HEK293T (cell line): Measurements from ENCODE around the gene ARL6IP6.
"Not testable (repeated sequence)": the region's sequence is repeated elsewhere in the genome, so short reads cannot be mapped to it uniquely, and the experiment has no call there.

ENCODE experiments used
- CTCF ChIA-PET: fragments of 350-600 bp; formaldehyde crosslinking; extraction: SDS; loops from one replicate; lab custom pipeline; 2021; ENCODE audit warnings: antibody characterized with exemption, inconsistent platforms; lab: Yijun Ruan, JAX
- POLR2A ChIA-PET: fragments of 350-600 bp; formaldehyde crosslinking; extraction: SDS; loops from one replicate; lab custom pipeline; 2020; ENCODE audit warnings: antibody characterized with exemption, inconsistent platforms; lab: Yijun Ruan, JAX
- DNase-seq: peaks from one replicate; pipeline ENCODE4 v3.0.0; 2012; ENCODE audit warnings: mixed read lengths; ENCODE audit errors: extremely low spot score
- ARNT ChIP-seq: fragments of 450-650 bp; IDR thresholded peaks from 2 replicates; pipeline ENCODE4 v1.6.1; 2017; ENCODE audit warnings: mild to moderate bottlenecking
- BHLHE40 ChIP-seq: fragments of 450-650 bp; IDR thresholded peaks from 2 replicates; pipeline ENCODE4 v1.6.1; 2016; ENCODE audit warnings: mild to moderate bottlenecking, moderate library complexity, borderline replicate concordance
- CTBP1 ChIP-seq: fragments of 450-650 bp; IDR thresholded peaks from 2 replicates; pipeline ENCODE4 v1.6.1; 2016; ENCODE audit warnings: borderline replicate concordance
- ELF4 ChIP-seq: fragments of 450-650 bp; IDR thresholded peaks from 2 replicates; pipeline ENCODE4 v1.6.1; 2017; ENCODE audit warnings: antibody characterized with exemption
- FOXA1 ChIP-seq: fragments of 450-650 bp; IDR thresholded peaks from 2 replicates; pipeline ENCODE4 v1.6.1; 2016; ENCODE audit warnings: mild to moderate bottlenecking
- FOXK2 ChIP-seq: fragments of 450-650 bp; IDR thresholded peaks from 2 replicates; pipeline ENCODE4 v1.6.1; 2016; ENCODE audit warnings: mild to moderate bottlenecking
- FOXM1 ChIP-seq: fragments of 450-650 bp; IDR thresholded peaks from 2 replicates; pipeline ENCODE4 v1.6.1; 2017; ENCODE audit warnings: mild to moderate bottlenecking, borderline replicate concordance
- HDGF ChIP-seq: fragments of 450-650 bp; IDR thresholded peaks from 2 replicates; pipeline ENCODE4 v1.6.1; 2017; ENCODE audit warnings: antibody characterized with exemption, borderline replicate concordance
- L3MBTL2 ChIP-seq: fragments of 450-650 bp; conservative IDR thresholded peaks from 2 replicates; pipeline ENCODE4 v1.6.1; 2016; ENCODE audit warnings: mild to moderate bottlenecking
- LEF1 ChIP-seq: fragments of 450-650 bp; IDR thresholded peaks from 2 replicates; pipeline ENCODE4 v1.6.1; 2017; ENCODE audit warnings: mild to moderate bottlenecking, borderline replicate concordance
- NFRKB ChIP-seq: fragments of 450-650 bp; IDR thresholded peaks from 2 replicates; pipeline ENCODE4 v1.6.1; 2016; ENCODE audit warnings: mild to moderate bottlenecking, moderate library complexity
- SP1 ChIP-seq: fragments of 450-650 bp; IDR thresholded peaks from 2 replicates; pipeline ENCODE4 v1.6.1; 2017
- SUZ12 ChIP-seq: fragments of 450-650 bp; IDR thresholded peaks from 2 replicates; pipeline ENCODE4 v1.6.1; 2016; ENCODE audit warnings: mild to moderate bottlenecking
- TARDBP ChIP-seq: fragments of 450-650 bp; IDR thresholded peaks from 2 replicates; pipeline ENCODE4 v1.6.1; 2016
- ZNF384 ChIP-seq: fragments of 450-650 bp; IDR thresholded peaks from 2 replicates; pipeline ENCODE4 v1.6.1; 2016
- TF ChIP-seq, protein P1 (sequence below): fragments of 450-650 bp; IDR thresholded peaks from 2 replicates; pipeline ENCODE4 v1.6.1; 2016

The ARL6IP6 gene

DNA sequence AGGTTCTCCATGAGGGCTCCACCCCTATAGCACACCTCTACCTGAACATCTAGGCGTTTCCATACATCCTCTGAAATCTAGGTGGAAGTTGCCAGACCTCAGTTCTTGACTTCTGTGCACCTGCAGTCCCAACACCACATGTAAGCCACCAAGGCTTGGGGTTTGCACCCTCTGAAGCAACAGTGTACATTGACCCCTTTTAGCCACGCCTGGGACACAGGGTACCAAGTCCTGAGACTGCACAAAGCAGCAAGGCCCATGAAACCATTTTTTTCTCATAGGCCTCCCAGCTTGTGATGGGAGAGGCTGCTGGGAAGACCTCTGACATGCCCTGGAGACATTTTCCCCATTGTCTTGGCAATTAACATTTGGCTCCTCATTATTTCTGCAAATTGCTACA lies 20.0 kb downstream of the ARL6IP6 start:
- POLR2A ChIA-PET, result no interaction called here
- CTCF ChIA-PET, result no interaction called here
- DNase-seq, result no peak
- TF ChIP-seq ZNF384, result no peak
- no peak for TF ChIP-seq FOXA1
- no peak for TF ChIP-seq ELF4
- TF ChIP-seq LEF1, result no peak

GRCh38 chr2:152739705-152740104 lies 21.3 kb downstream of the ARL6IP6 start:
- CTCF ChIA-PET, POLR2A ChIA-PET: not testable (repeated sequence)

GRCh38 chr2:152740743-152741328 lies 22.4 kb downstream of the ARL6IP6 start:
- DNase-seq, result peak; percentile 30
- POLR2A ChIA-PET, result no interaction called here
- no peak for TF ChIP-seq FOXM1
- CTCF ChIA-PET, result interaction anchor here (1.0 kb wide), 1 partner anchor 20 kb away, joined by 4 read pairs; no protein-coding TSS in a partner anchor

More at GRCh38 chr2:152739705-152740104, 21.3 kb downstream of the ARL6IP6 start:
- DNase-seq, result not testable (repeated sequence)

- POLR2A ChIA-PET, result interaction anchor here (1.6 kb wide), 1 partner anchor 26 kb away, joined by 5 read pairs; no protein-coding TSS in a partner anchor
- TF ChIP-seq L3MBTL2 (no peak), FOXK2 (no peak), SP1 (no peak), CTBP1 (no peak), TARDBP (no peak), NFRKB (no peak), HDGF (no peak), FOXA1 (no peak), FOXM1 (no peak), LEF1 (no peak), SUZ12 (no peak), BHLHE40 (no peak), ARNT (no peak), ELF4 (no peak), ZNF384 (no peak)
- TF ChIP-seq, protein P1, sequence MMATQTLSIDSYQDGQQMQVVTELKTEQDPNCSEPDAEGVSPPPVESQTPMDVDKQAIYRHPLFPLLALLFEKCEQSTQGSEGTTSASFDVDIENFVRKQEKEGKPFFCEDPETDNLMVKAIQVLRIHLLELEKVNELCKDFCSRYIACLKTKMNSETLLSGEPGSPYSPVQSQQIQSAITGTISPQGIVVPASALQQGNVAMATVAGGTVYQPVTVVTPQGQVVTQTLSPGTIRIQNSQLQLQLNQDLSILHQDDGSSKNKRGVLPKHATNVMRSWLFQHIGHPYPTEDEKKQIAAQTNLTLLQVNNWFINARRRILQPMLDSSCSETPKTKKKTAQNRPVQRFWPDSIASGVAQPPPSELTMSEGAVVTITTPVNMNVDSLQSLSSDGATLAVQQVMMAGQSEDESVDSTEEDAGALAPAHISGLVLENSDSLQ, result no peak
- CTCF ChIA-PET, result interaction anchor here (0.7 kb wide), 1 partner anchor 18 kb away, joined by 3 read pairs; no protein-coding TSS in a partner anchor
- peak; percentile 20 for DNase-seq
Observed at GRCh38 chr2:152743002-152743401, 24.6 kb downstream of the ARL6IP6 start.

DNA sequence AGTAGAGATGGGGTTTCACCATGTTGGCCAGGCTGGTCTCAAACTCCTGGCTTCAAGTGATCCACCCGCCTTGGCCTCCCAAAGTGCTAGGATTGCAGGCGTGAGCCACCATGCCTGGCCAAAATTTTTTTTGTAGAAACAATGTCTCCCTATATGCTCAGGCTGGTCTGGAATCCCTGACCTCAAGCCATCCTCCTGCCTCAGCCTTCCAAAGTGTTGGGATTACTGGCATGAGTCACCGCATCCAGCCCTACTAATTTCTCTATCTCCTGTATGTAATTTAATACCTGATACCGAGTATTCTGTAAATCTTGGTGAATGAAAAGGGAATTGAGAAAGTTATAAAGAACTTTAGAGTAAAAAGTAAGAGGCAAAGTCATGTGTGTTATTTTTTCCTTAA lies 29.3 kb downstream of the ARL6IP6 start:
- CTCF ChIA-PET, DNase-seq, POLR2A ChIA-PET: not testable (repeated sequence)

GRCh38 chr2:152755029-152755428 lies 36.6 kb downstream of the ARL6IP6 start:
- POLR2A ChIA-PET, result no interaction called here
- TF ChIP-seq LEF1, result no peak
- no peak for TF ChIP-seq FOXM1
- no peak for TF ChIP-seq NFRKB
- TF ChIP-seq L3MBTL2, result no peak
- no peak for TF ChIP-seq FOXA1
- no peak for TF ChIP-seq FOXK2
- no peak for TF ChIP-seq HDGF
- TF ChIP-seq SUZ12, result no peak
- TF ChIP-seq ELF4, result no peak
- no peak for TF ChIP-seq CTBP1

DNA sequence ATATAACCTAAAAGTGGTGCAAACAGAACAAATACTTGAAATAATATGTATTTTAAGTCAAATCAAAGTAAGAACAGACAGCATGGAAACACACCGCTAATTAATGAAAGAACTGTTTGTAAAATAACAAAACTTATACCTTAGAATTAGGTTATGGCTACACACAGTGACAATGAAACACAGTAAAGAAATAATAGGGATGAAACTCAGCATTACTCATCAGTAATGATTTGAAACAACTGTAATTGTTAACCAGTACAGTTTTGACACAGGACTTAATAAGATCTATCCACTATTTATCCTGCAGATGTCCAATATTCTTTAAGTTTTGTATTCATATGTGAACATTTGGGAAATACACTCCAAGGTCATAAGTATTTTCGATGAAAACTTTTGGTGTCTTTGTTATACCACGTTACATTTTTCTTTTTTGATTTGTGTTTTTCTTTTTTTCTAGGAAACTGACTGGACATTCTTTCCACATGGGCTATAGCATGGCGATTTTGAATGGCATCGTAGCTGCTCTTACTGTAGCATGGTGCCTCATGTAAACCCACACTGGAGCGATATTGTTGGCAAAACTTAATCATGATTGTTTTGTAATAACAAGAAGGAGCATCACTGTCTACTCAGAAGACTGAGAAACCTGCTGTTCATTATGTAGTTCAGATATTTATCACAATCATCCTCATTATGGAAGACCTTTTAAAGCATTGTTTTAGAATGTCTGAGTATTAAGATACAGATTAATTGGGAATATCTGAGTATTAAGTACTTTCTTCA lies 41.1 kb downstream of the ARL6IP6 start:
- POLR2A ChIA-PET, result no interaction called here
- no peak for DNase-seq
- no peak for TF ChIP-seq LEF1
- no peak for TF ChIP-seq SUZ12
- TF ChIP-seq NFRKB, result no peak
- TF ChIP-seq, protein P1, result no peak
- no peak for TF ChIP-seq HDGF
- no peak for TF ChIP-seq SP1
- no peak for TF ChIP-seq FOXA1
- no peak for TF ChIP-seq BHLHE40
- TF ChIP-seq FOXM1, result no peak
- no peak for TF ChIP-seq FOXK2
- TF ChIP-seq CTBP1, result no peak
- no peak for TF ChIP-seq ZNF384
- no peak for TF ChIP-seq ELF4
- no peak for TF ChIP-seq TARDBP
- TF ChIP-seq L3MBTL2, result no peak
- CTCF ChIA-PET, result interaction anchor here (1.1 kb wide), 1 partner anchor 16 kb away, joined by 3 read pairs; no protein-coding TSS in a partner anchor

More at GRCh38 chr2:152755029-152755428, 36.6 kb downstream of the ARL6IP6 start:
- CTCF ChIA-PET, result no interaction called here
- DNase-seq, result no peak
